CD8-positive, alpha-beta memory T cell (primary cell): ENCODE measurements around the gene LRRC73. TPM values are rescaled to one million over a fixed set of nuclear protein-coding genes. Genes with fewer than 3 reads are reported as not detected.
"Not testable (repeated sequence)": the region's sequence is repeated elsewhere in the genome, so short reads cannot be mapped to it uniquely, and the experiment has no call there.

Source experiments
- CTCF ChIA-PET: fragments of 350-600 bp; sonication (Branson Sonifier 250); formaldehyde crosslinking; loops from one replicate; lab custom pipeline; 2021; ENCODE audit warnings: antibody characterized with exemption; lab: Charles Lee
- POLR2A ChIA-PET: fragments of 350-600 bp; sonication (Branson Sonifier 250); formaldehyde crosslinking; loops from one replicate; lab custom pipeline; 2021; ENCODE audit warnings: antibody characterized with exemption; lab: Charles Lee
- DNase-seq, 5 donors: peaks; one replicate each; pipeline versions ENCODE4 v3.0.0 to v3.0.0-alpha.2; 2020 to 2022; ENCODE audit warnings: mixed read lengths in 1 of 5
- H3K27ac ChIP-seq: one replicate; pipeline ENCODE4 v1.7.0; 2013; ENCODE audit warnings: low read depth, mild to moderate bottlenecking, low read length, moderate library complexity
- H3K27me3 ChIP-seq: 2 replicates; pipeline ENCODE4 v1.7.0; 2013; ENCODE audit warnings: low read length, mild to moderate bottlenecking; ENCODE audit not compliant: insufficient read depth, poor library complexity, severe bottlenecking
- H3K36me3 ChIP-seq: 2 replicates; pipeline ENCODE4 v1.7.0; 2013; ENCODE audit warnings: mild to moderate bottlenecking, low read length, moderate library complexity; ENCODE audit not compliant: insufficient read depth
- H3K4me1 ChIP-seq: 2 replicates; pipeline ENCODE4 v1.7.0; 2013; ENCODE audit warnings: mild to moderate bottlenecking, low read length, moderate library complexity; ENCODE audit not compliant: insufficient read depth
- H3K4me3 ChIP-seq: 2 replicates; pipeline ENCODE4 v1.7.0; 2013; ENCODE audit warnings: mild to moderate bottlenecking, low read length
- H3K9me3 ChIP-seq: 2 replicates; pipeline ENCODE4 v1.7.0; 2013; ENCODE audit warnings: mild to moderate bottlenecking, low read length
- H3K27ac Mint-ChIP-seq, 8 donors: one replicate each; pipeline ENCODE4 v1.8.0; 2020 to 2021; ENCODE audit warnings: mixed read lengths in 8 of 8, mild to moderate bottlenecking in 6 of 8, inconsistent platforms in 3 of 8, moderate library complexity in 3 of 8
- H3K27me3 Mint-ChIP-seq, 2 donors: one replicate each; pipeline ENCODE4 v1.8.0; 2020 to 2021; ENCODE audit warnings: mixed read lengths in 2 of 2, mild to moderate bottlenecking in 1 of 2, moderate library complexity in 1 of 2
- H3K36me3 Mint-ChIP-seq, 3 donors: one replicate each; pipeline ENCODE4 v1.8.0; 2020 to 2021; ENCODE audit warnings: mixed read lengths in 3 of 3, inconsistent platforms in 1 of 3, mild to moderate bottlenecking in 1 of 3
- H3K4me1 Mint-ChIP-seq, 3 donors: one replicate each; pipeline ENCODE4 v1.8.0; 2020 to 2021; ENCODE audit warnings: mixed read lengths in 3 of 3, inconsistent platforms in 1 of 3, mild to moderate bottlenecking in 1 of 3
- H3K4me3 Mint-ChIP-seq, 7 donors: one replicate each; pipeline ENCODE4 v1.8.0; 2020 to 2021; ENCODE audit warnings: mixed read lengths in 7 of 7, mild to moderate bottlenecking in 6 of 7, moderate library complexity in 4 of 7, inconsistent platforms in 2 of 7
- H3K9me3 Mint-ChIP-seq, 5 donors: one replicate each; pipeline ENCODE4 v1.8.0; 2020 to 2022; ENCODE audit warnings: mixed read lengths in 5 of 5, mild to moderate bottlenecking in 3 of 5, moderate library complexity in 2 of 5, inconsistent platforms in 1 of 5
- polyA plus RNA-seq: library from polyadenylated mRNA; unstranded; fragments of 300-500 nt; fragmentation: Illumina TruSeq; gene quantifications from one replicate; pipeline ENCODE4 v1.2.3, GENCODE V29; 2021
- total RNA-seq, 2 experiments: library from RNA; stranded (reverse); gene quantifications; one replicate each; pipeline ENCODE4 v1.2.3, GENCODE V29; 2021

The LRRC73 gene
- total and polyA plus RNA-seq, 3 experiments from 2014 or later: 0.11 to 0.13 TPM; not detected in 1

DNA sequence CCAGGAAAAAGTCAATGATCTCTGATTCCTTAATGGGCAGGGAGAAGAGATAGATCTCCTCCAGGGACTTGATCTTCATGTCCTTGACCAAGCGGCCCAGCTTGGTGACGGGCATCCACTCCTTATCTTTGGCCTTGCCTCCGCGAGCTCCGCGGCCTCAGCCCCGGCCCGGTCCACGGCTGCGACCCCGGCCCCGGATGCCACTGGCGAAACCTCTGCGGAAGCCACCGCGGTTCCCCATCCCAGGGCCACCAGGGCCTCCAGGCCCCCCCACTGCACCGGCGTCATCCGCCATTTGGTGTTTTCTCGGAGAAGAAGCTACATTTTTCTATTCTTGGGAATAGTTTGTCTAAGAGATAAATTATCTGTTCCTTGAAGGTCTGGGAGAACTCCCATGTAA, 29.3 kb upstream of the LRRC73 start:
- POLR2A ChIA-PET, H3K9me3 Mint-ChIP-seq, H3K4me1 ChIP-seq, H3K27ac ChIP-seq, H3K27me3 ChIP-seq, H3K4me1 Mint-ChIP-seq, H3K4me3 ChIP-seq, H3K27me3 Mint-ChIP-seq, H3K27ac Mint-ChIP-seq, H3K36me3 ChIP-seq, CTCF ChIA-PET, H3K4me3 Mint-ChIP-seq, DNase-seq, H3K9me3 ChIP-seq: not testable (repeated sequence)
- H3K36me3 Mint-ChIP-seq: peaks cover 0 to 63% (median 12%) of the 10 kb centered on the region in 3 donors

DNA sequence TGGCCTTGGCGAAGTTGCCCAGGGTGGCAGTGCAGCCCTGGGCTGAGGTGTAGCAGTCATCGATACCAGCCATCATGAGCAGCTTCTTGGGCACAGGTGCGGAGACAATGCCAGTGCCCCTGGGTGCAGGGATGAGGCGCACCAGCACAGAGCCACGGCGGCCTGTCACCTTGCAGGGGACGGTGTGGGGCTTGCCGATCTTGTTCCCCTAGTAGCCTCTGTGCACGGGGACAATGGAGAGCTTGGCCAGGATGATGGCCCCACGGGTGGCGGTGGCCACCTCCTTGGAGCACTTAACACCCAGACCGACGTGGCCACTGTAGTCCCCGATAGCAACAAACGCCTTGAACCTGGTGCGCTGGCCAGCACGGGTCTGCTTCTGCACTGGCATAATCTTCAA, 28.8 kb upstream of the LRRC73 start:
- H3K9me3 ChIP-seq, H3K4me3 ChIP-seq, H3K4me1 Mint-ChIP-seq, CTCF ChIA-PET, H3K27me3 Mint-ChIP-seq, H3K27me3 ChIP-seq, H3K9me3 Mint-ChIP-seq, H3K4me1 ChIP-seq, POLR2A ChIA-PET, H3K4me3 Mint-ChIP-seq, DNase-seq, H3K36me3 ChIP-seq, H3K27ac ChIP-seq, H3K27ac Mint-ChIP-seq: not testable (repeated sequence)
- H3K36me3 Mint-ChIP-seq: peaks cover 0 to 61% (median 10%) of the 10 kb centered on the region in 3 donors

DNA sequence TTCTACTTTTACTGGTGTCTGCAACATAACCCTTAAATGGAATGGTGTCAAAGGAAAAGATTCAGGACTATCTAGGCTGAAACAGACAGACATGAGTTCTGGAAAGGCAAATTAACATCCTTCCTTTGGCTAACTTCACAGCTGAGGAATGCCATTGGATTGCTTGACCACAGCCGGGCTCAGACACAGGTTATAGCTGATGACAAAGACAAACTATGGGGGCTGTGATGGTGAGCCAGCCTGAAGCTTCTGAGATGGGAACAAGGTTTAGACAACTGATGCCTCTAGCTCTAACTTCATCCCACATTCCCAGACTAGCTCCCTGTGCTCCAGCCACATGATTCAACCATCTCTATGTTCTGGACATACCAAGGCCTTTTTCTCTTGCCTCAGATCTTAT, 22.1 kb upstream of the LRRC73 start:
- POLR2A ChIA-PET: interaction anchor here (0.6 to 0.8 kb wide), 2 partner anchors 40 to 736 kb away, joined by 3 to 6 read pairs; no protein-coding TSS in a partner anchor
- Mint-ChIP-seq H3K27me3 (no peaks in the 10 kb centered on the region), H3K27ac (peak overlapping the region in 3 of 8 donors; percentile 17 to 43 (median 42)), H3K36me3 (peaks cover 8 to 71% (median 18%) of the 10 kb centered on the region in 3 donors), H3K4me1 (no peaks in the 10 kb centered on the region), H3K4me3 (no peak overlapping the region), H3K9me3 (no peaks in the 10 kb centered on the region)
- CTCF ChIA-PET: no interaction called here
- Histone ChIP-seq H3K36me3 (peaks cover 33% of the 10 kb centered on the region), H3K9me3 (no peaks in the 10 kb centered on the region), H3K4me3 (no peak overlapping the region), H3K27ac (no peak overlapping the region), H3K4me1 (no peaks in the 10 kb centered on the region), H3K27me3 (no peaks in the 10 kb centered on the region)
- DNase-seq: no peak

DNA sequence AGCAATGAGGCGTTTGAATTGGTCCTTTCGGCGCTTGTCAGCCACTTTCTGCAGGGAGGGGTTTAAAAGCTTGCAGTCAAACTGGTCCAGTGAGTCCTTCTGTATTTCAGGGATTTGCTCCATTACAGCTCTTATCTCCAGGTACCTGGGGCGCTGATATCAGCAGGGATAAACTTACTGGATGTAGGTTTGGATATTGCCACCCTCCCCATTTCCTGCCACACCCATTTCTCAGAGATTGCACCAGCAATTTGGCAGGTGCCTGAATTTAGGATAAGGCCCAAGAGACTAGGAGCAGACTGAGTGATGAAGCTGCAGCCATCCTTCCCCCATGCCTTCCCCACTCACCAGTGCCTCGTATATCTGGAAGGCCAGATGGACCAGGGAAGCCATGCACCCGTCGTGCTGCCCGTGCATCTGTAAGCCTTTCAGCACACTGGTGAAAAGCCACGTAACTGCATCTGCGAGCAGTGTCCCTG, 14.4 kb upstream of the LRRC73 start:
- H3K27me3 ChIP-seq: no peaks in the 10 kb centered on the region
- no peak overlapping the region for H3K4me3 ChIP-seq
- Mint-ChIP-seq H3K36me3 (peaks cover 15 to 78% (median 24%) of the 10 kb centered on the region in 3 donors), H3K27me3 (no peaks in the 10 kb centered on the region), H3K4me1 (peaks cover 0 to 3% (median 2%) of the 10 kb centered on the region in 3 donors), H3K4me3 (no peak overlapping the region), H3K9me3 (no peaks in the 10 kb centered on the region), H3K27ac (peak overlapping the region in 1 of 8 donors; percentile 21)
- ChIA-PET POLR2A (no interaction called here), CTCF (interaction anchor here (2.5 kb wide), 1 partner anchor 18 kb away, joined by 8 read pairs; no protein-coding TSS in a partner anchor)
- no peak overlapping the region for H3K27ac ChIP-seq
- no peaks in the 10 kb centered on the region for H3K4me1 ChIP-seq
- no peak for DNase-seq
- no peaks in the 10 kb centered on the region for H3K9me3 ChIP-seq
- peaks cover 79% of the 10 kb centered on the region for H3K36me3 ChIP-seq

DNA sequence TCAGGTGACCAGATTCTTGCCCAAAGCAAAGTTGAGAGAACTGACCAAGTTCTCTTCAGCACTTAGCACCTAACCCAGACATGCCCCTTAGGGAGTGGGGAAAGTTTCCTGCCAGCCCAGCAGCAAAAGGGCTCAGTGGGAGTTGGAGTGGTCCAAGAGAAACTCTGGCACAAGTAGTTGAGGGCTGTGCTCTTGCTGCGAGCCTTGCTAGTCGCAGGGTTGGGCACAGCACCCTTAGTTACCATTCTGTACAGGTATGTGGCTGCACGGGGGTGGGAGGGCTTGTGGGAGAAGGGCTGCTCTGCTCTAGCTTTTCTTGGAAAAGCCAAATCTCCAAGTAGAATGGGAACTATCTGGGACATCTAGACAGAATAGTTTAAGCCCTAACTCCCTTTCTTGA, 13.1 kb upstream of the LRRC73 start:
- no peak overlapping the region for H3K27ac ChIP-seq
- no peak overlapping the region for H3K4me3 ChIP-seq
- H3K27me3 ChIP-seq: no peaks in the 10 kb centered on the region
- no peaks in the 10 kb centered on the region for H3K27me3 Mint-ChIP-seq
- H3K9me3 Mint-ChIP-seq: no peaks in the 10 kb centered on the region
- POLR2A ChIA-PET: no interaction called here
- H3K4me1 Mint-ChIP-seq: peaks cover 0 to 4% (median 4%) of the 10 kb centered on the region in 3 donors
- peak overlapping the region in 1 of 7 donors; percentile 20 for H3K4me3 Mint-ChIP-seq
- CTCF ChIA-PET: no interaction called here
- H3K9me3 ChIP-seq: no peaks in the 10 kb centered on the region
- peaks cover 9% of the 10 kb centered on the region for H3K4me1 ChIP-seq
- peaks cover 15 to 67% (median 23%) of the 10 kb centered on the region in 3 donors for H3K36me3 Mint-ChIP-seq
- peaks cover 76% of the 10 kb centered on the region for H3K36me3 ChIP-seq
- no peak for DNase-seq
- peak overlapping the region in 2 of 8 donors; percentile 61 to 66 for H3K27ac Mint-ChIP-seq

DNA sequence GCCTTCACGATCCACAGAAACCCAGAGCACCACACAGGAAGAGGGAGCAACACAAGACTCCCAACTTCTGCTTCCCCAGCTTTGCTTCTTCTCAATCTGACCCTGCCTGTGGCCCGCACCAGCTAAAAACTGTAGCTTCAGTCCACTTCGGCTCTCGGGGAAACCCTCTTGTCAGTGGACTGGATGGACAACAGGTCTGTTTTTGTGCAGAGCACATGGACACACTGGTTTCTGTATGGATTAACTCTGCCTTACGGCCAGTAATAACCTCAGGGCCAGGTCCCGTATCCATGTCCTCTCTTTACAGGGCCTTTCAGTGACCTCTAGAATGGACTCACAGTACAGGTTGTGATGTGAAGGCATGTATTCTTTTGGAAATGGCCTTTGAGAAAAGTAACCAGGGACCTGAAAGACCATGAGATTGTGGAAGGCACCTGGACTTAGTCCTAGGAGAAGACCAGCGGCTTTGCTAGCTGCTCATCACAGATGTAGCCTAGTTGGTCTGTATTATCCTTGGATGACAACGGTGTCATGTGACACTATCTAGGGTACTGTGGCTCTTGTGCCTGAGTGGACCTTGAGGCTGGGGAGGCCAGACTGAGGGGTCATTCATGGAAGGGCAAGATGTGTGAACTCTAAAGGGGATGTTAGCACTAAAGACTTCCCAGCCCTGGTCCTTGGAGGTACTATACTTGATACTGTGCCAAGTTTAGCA, 12.6 kb upstream of the LRRC73 start:
- DNase-seq: no peak
- Histone ChIP-seq H3K4me1 (peaks cover 15% of the 10 kb centered on the region), H3K4me3 (no peak overlapping the region), H3K9me3 (no peaks in the 10 kb centered on the region), H3K27me3 (no peaks in the 10 kb centered on the region), H3K27ac (no peak overlapping the region), H3K36me3 (peaks cover 70% of the 10 kb centered on the region)
- Mint-ChIP-seq H3K27ac (no peak overlapping the region), H3K27me3 (no peaks in the 10 kb centered on the region), H3K4me1 (peaks cover 0 to 4% (median 4%) of the 10 kb centered on the region in 3 donors), H3K9me3 (no peaks in the 10 kb centered on the region), H3K4me3 (peak overlapping the region in 1 of 7 donors; percentile 20), H3K36me3 (peaks cover 13 to 61% (median 23%) of the 10 kb centered on the region in 3 donors)
- CTCF ChIA-PET: no interaction called here
- POLR2A ChIA-PET: no interaction called here

DNA sequence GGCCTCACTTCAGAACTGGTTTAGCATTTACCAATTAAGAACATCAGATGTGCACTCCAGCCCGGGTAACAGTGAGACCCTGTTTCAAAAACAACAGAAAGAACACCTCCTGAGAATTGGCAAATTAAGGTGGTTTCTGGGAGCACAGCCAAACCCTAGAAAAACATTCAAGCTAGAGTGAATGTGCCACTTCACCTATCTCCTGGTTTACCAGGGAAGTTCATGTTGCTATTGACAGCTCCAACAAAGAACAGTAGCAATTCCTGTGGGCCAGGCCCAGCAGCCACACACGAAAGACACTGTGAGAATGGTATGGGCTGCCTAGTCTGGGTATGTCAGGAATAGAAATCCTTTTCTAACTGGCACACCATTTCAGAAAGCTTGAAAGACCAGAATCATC, 11.7 kb upstream of the LRRC73 start:
- POLR2A ChIA-PET: no interaction called here
- no peaks in the 10 kb centered on the region for H3K9me3 ChIP-seq

DNA sequence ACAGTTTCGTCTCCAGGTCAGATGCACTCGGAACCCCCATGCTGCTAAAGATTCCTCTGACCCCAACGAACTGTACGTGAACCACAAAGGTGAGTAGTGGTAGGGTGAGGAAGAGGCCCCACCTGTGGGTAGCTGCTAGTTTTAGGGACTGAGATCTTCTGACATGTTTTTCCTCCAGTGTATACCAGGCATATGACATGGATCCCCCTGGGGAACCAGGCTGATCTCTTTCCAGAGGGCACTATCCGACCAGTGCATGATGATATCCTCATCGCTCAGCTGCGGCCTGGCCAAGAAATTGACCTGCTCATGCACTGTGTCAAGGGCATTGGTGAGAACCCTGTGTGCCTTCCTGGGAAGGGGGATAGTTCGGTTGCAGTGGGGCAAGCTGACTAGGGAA, 10.0 kb upstream of the LRRC73 start:
- no peaks in the 10 kb centered on the region for H3K27me3 Mint-ChIP-seq
- no peak overlapping the region for H3K4me3 Mint-ChIP-seq
- no peaks in the 10 kb centered on the region for H3K9me3 ChIP-seq
- H3K36me3 Mint-ChIP-seq: peaks cover 12 to 35% (median 13%) of the 10 kb centered on the region in 3 donors
- H3K27ac ChIP-seq: no peak overlapping the region
- ChIA-PET CTCF (interaction anchor here (1.3 to 1.5 kb wide), 3 partner anchors 10 to 22 kb away, joined by 3 to 6 read pairs (median 3); no protein-coding TSS in a partner anchor), POLR2A (no interaction called here)
- H3K27ac Mint-ChIP-seq: peak overlapping the region in 1 of 8 donors; percentile 15
- peaks cover 52% of the 10 kb centered on the region for H3K36me3 ChIP-seq
- DNase-seq: no peak
- H3K4me1 Mint-ChIP-seq: peaks cover 4 to 17% (median 13%) of the 10 kb centered on the region in 3 donors
- no peak overlapping the region for H3K4me3 ChIP-seq
- no peaks in the 10 kb centered on the region for H3K27me3 ChIP-seq
- peaks cover 32% of the 10 kb centered on the region for H3K4me1 ChIP-seq
- H3K9me3 Mint-ChIP-seq: no peaks in the 10 kb centered on the region

More for the DNA sequence above, 11.7 kb upstream of the LRRC73 start:
- Histone ChIP-seq H3K36me3 (peaks cover 61% of the 10 kb centered on the region), H3K4me1 (peaks cover 18% of the 10 kb centered on the region), H3K27me3 (no peaks in the 10 kb centered on the region), H3K4me3 (no peak overlapping the region), H3K27ac (no peak overlapping the region)
- Mint-ChIP-seq H3K36me3 (peaks cover 10 to 53% (median 21%) of the 10 kb centered on the region in 3 donors), H3K4me1 (peaks cover 0 to 4% (median 4%) of the 10 kb centered on the region in 3 donors), H3K27me3 (no peaks in the 10 kb centered on the region), H3K9me3 (no peaks in the 10 kb centered on the region), H3K4me3 (no peak overlapping the region), H3K27ac (no peak overlapping the region)
- no peak for DNase-seq
- CTCF ChIA-PET: interaction anchor here (0.9 kb wide), 1 partner anchor 14 kb away, joined by 3 read pairs; no protein-coding TSS in a partner anchor
